AML-193 (cell line): ENCODE measurements around the gene JAZF1.
A peak's percentile ranks its signal among the peaks of the same experiment; 100 is the strongest.
"Not testable (repeated sequence)": the region's sequence is repeated elsewhere in the genome, so short reads cannot be mapped to it uniquely, and the experiment has no call there.

Experiments used
- DNase-seq, 2 experiments: peaks; one replicate each; lab custom pipeline; 2025; lab: John Stamatoyannopoulos, UW

JAZF1 gene

DNA sequence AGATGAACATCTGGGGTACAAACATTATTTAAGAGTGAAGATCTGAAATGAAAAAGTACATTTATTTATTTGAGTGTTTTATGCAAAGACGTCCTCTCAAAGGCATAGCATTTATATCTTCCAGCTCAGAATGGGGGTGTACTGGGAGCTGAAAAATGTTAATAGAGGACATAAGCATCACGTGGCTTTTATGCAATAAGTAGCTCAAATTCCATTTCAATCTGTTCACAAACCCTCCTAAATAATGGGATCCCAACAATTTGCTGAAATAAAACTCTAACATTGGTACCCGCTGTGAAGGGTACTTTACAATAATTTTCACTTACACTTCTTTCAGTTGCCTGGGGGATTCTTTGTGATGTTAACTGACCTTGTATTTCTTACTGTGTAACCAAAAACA lies 268.7 kb downstream of the JAZF1 start:
- no peak for DNase-seq

DNA sequence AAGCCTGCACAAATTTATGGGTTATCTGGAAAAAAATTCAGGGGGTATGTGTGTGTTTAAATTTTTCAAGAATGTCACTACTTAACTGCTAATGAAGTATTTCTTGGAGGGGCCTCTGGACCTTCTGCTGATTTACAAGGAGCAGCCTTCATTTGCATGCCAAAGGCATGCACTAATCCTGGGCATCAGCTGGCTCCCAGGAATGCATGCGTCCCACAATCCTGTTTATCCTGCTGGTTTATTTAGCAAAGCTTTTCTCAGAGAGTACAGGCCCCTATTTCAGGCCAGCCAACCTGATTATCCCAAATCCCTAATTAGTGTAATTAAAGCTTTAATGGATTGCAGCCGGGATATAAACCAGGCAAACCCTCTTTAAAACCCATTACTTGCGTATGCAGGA lies 270.3 kb downstream of the JAZF1 start:
- no peak for DNase-seq

- DNase-seq, result no peak
Measured at GRCh38 chr7:27908534-27909165, 271.9 kb downstream of the JAZF1 start.

GRCh38 chr7:27906385-27907091 lies 274.1 kb downstream of the JAZF1 start:
- DNase-seq, result no peak

- DNase-seq, result no peak
Measured at GRCh38 chr7:27905951-27906350, 274.6 kb downstream of the JAZF1 start.

- peak; percentile 20 to 34 for DNase-seq
Measured at GRCh38 chr7:27901028-27901760, 279.4 kb downstream of the JAZF1 start.

- no peak for DNase-seq
Measured at GRCh38 chr7:27900006-27900405, 280.6 kb downstream of the JAZF1 start.

DNA sequence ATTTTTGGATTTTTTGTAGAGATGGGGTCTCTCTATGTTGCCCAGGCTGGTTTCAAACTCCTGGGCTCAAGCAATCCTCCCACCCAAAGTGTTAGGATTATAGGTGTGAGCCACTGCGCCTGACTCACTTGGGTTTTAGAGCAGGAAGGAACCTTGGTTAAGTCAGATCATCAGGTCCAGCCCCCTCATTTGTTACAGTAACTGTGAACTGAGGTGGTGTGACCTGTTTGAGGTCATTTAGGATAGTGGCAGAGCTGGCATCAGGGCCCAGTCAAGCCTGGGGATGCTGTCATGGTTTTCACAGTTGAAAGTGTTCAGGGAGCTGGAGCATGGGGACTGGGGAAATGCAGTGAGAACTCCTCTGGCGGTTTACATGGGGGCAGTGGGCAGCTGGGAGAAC lies 281.0 kb downstream of the JAZF1 start:
- no peak for DNase-seq

- DNase-seq, result no peak
Measured at GRCh38 chr7:27897441-27897847, 283.2 kb downstream of the JAZF1 start.

DNA sequence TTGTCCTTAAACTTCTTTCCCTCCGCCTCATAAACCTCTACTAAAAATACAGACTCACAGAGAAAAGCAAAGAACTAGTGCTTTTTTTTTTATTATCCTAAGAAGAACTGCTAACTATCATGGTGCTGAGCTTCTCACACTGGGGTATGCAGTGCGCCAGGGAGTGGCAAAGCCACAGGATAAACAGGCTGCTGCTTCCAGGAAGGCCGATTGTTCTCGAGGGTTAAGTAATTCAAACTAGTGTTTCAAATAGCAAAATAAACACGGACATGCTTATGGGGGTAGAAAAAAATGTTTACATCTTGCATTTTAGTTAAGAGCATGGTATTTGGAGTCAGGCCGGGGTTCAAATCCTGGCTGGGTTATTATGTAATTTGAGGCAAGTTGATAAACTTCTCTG lies 283.6 kb downstream of the JAZF1 start:
- DNase-seq, result no peak

GRCh38 chr7:27895551-27895950 lies 285.0 kb downstream of the JAZF1 start:
- peak; percentile 48 to 60 for DNase-seq

GRCh38 chr7:27890205-27890849 lies 290.3 kb downstream of the JAZF1 start:
- DNase-seq, result no peak

DNA sequence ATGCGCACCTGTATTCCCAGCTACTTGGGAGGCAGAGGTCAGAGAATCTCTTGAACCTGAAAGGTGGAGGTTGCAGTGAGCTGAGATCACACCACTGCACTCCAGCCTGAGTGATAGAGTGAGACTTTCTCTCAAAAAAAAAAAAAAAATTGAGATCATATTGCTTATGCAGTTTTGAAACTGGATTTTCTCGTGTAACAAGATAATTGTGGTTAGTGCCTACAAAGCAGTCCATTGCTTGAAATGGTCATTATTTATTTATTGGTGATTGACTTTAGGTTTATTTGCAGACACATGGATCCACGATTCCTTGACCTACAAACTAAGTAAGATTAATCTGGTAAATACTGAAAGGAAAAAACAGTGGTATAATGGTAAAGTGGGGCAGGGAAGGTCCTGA lies 290.8 kb downstream of the JAZF1 start:
- no peak for DNase-seq

- DNase-seq, result no peak
Measured at GRCh38 chr7:27888736-27889135, 291.9 kb downstream of the JAZF1 start.

GRCh38 chr7:27886710-27887109 lies 293.9 kb downstream of the JAZF1 start:
- not testable (repeated sequence) for DNase-seq

DNA sequence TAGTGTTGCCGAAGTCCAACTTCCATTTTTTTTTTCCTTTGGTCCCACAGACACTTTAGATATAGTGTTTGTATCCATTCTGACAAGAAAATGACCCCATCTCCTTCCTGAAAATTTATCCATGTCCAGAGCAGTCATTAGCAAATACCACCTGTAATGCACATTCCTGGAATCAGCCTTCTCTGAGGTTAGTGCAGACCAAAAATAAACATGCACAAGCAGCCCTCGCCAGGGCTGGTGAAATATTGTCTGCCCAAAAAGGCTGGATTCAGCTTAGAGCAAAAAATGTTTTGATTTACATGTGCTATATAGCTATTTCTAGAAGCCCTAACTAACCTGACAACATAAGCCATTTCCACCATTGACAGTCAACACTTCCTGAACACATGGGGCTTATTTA lies 294.9 kb downstream of the JAZF1 start:
- DNase-seq, result no peak

DNA sequence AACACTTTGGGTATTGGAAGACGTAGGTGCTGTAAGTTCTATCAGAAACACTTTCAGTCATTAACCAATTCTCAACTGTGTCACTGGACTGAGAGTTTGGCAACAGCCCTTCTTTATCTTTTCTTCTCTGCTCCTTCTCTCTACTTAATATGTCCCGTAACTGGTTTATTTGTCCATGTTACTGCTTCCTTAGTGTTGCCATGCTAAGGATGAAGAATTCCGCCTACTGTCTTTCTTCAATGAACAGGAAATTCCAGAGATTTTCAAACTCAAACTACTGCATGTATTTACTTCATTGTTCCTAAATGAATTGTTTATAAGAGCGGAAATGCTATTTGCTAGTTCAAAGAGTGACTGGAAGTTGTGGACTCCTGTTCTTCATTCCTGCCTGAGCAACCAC lies 296.9 kb downstream of the JAZF1 start:
- DNase-seq, result no peak

GRCh38 chr7:27876756-27877155 lies 303.8 kb downstream of the JAZF1 start:
- no peak for DNase-seq

DNA sequence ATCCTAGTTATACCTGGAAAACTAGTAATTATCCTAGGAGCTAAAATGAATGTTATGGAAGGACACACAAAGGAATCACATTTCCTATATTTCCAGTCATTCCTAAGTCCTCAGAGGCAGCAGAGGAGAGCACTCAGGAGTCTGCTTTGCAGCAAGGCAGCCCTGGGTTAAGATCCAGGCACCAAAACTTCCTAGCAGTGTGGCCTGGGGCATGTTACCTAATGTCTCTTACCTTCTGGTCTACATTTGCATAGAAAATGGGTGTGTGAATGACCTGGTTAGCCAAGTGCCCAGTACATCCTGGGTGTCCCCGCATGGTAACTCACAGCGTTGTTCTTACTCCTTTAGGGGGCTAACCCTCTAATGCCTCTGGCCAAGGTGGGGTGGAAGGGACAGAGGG lies 304.8 kb downstream of the JAZF1 start:
- no peak for DNase-seq

DNA sequence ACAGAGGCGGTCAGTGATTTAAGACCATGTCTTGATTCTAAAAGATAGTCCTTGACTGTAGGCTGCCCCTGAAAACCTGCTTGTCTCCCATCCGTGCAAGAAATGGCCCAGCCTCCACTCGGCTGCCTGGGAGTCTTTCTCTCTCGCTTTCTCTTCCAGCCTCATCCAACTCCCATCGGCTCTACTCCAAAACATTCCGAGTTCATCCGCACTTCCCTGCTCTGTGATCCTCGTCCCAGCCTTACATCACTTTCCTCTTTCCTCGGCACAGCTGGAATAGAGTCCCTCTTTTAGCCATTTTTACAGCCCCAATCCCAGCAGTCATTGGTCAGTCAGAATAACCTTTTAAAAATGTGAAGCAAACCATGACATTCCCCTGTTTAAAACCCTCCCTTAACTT lies 305.5 kb downstream of the JAZF1 start:
- DNase-seq, result no peak

GRCh38 chr7:27873981-27874957 lies 306.3 kb downstream of the JAZF1 start:
- DNase-seq, result no peak
